Measurements from ENCODE around the gene ARL11.
"Not testable (repeated sequence)": the region's sequence is repeated elsewhere in the genome, so short reads cannot be mapped to it uniquely, and the experiment has no call there.

ARL11 gene

GRCh38 chr13:49604570-49604969 is 23.7 kb upstream of the ARL11 start:
- TF ChIP-seq CTCF (conservative IDR thresholded peaks at IDR 0.05; ENCODE audit: control insufficient read depth, insufficient read depth, low read depth, low read length), result no peak
- no peak for DNase-seq (ENCODE audit: low read depth)

GRCh38 chr13:49606747-49607648 is 21.3 kb upstream of the ARL11 start:
- peak overlapping the region; percentile 43 for H3K4me3 ChIP-seq (ENCODE audit: control insufficient read depth, low read depth, low read length)
- DNase-seq (ENCODE audit: low read depth), result peak; percentile 90
- peak; percentile 82 for TF ChIP-seq CTCF (conservative IDR thresholded peaks at IDR 0.05; ENCODE audit: control insufficient read depth, insufficient read depth, low read depth, low read length)

More at GRCh38 chr13:49604570-49604969, 23.7 kb upstream of the ARL11 start:
- no peak overlapping the region for H3K4me3 ChIP-seq (ENCODE audit: control insufficient read depth, low read depth, low read length)

- no peak for DNase-seq (ENCODE audit: low read depth)
- TF ChIP-seq CTCF (conservative IDR thresholded peaks at IDR 0.05; ENCODE audit: control insufficient read depth, insufficient read depth, low read depth, low read length), result no peak
- no peak overlapping the region for H3K4me3 ChIP-seq (ENCODE audit: control insufficient read depth, low read depth, low read length)
Observed at GRCh38 chr13:49607761-49608160, 20.5 kb upstream of the ARL11 start.

- no peak for TF ChIP-seq CTCF (conservative IDR thresholded peaks at IDR 0.05; ENCODE audit: control insufficient read depth, insufficient read depth, low read depth, low read length)
- DNase-seq (ENCODE audit: low read depth), result no peak
- H3K4me3 ChIP-seq (ENCODE audit: control insufficient read depth, low read depth, low read length), result no peak overlapping the region
Observed at GRCh38 chr13:49608651-49609331, 19.5 kb upstream of the ARL11 start.

- DNase-seq (ENCODE audit: low read depth), result no peak
- H3K4me3 ChIP-seq (ENCODE audit: control insufficient read depth, low read depth, low read length), result no peak overlapping the region
- TF ChIP-seq CTCF (conservative IDR thresholded peaks at IDR 0.05; ENCODE audit: control insufficient read depth, insufficient read depth, low read depth, low read length), result no peak
Observed at GRCh38 chr13:49610176-49610575, 18.1 kb upstream of the ARL11 start.

- H3K4me3 ChIP-seq (ENCODE audit: control insufficient read depth, low read depth, low read length); DNase-seq (ENCODE audit: low read depth): not testable (repeated sequence)
Observed at GRCh38 chr13:49612042-49612441, 16.3 kb upstream of the ARL11 start.

Data from fibroblast of mammary gland (primary cell).